ENCODE data around the gene NKD1. TPM values are rescaled to one million over a fixed set of nuclear protein-coding genes. Genes with fewer than 3 reads are reported as not detected.

The NKD1 gene
- total RNA-seq, 1 donor from 2014 or later: 63.0 TPM

DNA sequence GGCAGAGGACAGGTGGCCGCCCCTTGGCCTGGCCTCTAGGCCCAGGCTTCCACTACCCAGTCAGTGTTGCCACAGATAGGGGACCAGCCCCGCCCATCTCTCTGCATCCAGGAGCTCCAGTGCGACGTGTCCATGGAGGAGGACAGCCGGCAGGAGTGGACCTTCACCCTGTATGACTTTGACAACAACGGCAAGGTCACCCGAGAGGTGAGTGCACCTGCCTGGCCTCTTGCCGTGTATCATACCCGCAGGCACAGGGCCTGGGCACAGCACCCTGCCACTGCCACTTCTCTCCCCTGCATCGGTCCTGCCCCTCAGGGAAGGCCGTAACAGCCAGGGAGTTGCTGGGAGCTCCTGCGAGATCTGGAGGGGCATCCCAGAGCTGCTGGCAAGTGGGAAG lies 77.2 kb downstream of the NKD1 start:
- Mint-ChIP-seq H3K9me3 (no peaks in the 10 kb centered on the region), H3K36me3 (peaks cover 17% of the 10 kb centered on the region), H3K27me3 (ENCODE audit: low read depth) (no peaks in the 10 kb centered on the region), H3K4me1 (no peaks in the 10 kb centered on the region), H3K4me3 (no peak overlapping the region), H3K27ac (no peak overlapping the region)
- no peak for DNase-seq (ENCODE audit: low spot score in 2 of 2, unreplicated experiment in 2 of 2)
- TF ChIP-seq, protein P1, sequence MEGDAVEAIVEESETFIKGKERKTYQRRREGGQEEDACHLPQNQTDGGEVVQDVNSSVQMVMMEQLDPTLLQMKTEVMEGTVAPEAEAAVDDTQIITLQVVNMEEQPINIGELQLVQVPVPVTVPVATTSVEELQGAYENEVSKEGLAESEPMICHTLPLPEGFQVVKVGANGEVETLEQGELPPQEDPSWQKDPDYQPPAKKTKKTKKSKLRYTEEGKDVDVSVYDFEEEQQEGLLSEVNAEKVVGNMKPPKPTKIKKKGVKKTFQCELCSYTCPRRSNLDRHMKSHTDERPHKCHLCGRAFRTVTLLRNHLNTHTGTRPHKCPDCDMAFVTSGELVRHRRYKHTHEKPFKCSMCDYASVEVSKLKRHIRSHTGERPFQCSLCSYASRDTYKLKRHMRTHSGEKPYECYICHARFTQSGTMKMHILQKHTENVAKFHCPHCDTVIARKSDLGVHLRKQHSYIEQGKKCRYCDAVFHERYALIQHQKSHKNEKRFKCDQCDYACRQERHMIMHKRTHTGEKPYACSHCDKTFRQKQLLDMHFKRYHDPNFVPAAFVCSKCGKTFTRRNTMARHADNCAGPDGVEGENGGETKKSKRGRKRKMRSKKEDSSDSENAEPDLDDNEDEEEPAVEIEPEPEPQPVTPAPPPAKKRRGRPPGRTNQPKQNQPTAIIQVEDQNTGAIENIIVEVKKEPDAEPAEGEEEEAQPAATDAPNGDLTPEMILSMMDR (IDR thresholded peaks at IDR 0.05; ENCODE audit: unreplicated experiment): no peak

DNA sequence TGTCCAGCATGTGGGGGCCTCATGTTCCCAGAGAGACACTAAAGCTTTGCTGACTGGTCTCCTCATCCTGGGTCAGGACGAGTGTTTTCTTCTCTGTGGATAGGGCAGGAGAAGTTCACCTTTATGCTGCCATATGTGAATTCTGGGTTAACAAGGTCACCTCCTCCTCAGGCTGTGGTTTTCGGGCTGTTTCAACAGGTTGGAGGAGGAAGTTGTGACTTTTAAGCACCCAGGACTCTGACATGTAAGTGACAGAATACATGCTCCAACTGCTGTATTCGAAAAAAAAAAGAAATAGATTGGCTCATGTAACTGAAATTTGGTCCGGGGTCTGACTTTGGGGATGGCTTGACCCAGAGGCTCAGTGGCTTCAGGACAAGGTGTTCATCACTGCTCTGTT lies 78.7 kb downstream of the NKD1 start:
- no peaks in the 10 kb centered on the region for H3K27me3 Mint-ChIP-seq (ENCODE audit: low read depth)
- H3K4me3 Mint-ChIP-seq: no peak overlapping the region
- no peak for DNase-seq (ENCODE audit: low spot score in 2 of 2, unreplicated experiment in 2 of 2)
- peaks cover 24% of the 10 kb centered on the region for H3K36me3 Mint-ChIP-seq
- no peak overlapping the region for H3K27ac Mint-ChIP-seq
- H3K4me1 Mint-ChIP-seq: no peaks in the 10 kb centered on the region
- H3K9me3 Mint-ChIP-seq: no peaks in the 10 kb centered on the region
- TF ChIP-seq, protein P1 (IDR thresholded peaks at IDR 0.05; ENCODE audit: unreplicated experiment): no peak

DNA sequence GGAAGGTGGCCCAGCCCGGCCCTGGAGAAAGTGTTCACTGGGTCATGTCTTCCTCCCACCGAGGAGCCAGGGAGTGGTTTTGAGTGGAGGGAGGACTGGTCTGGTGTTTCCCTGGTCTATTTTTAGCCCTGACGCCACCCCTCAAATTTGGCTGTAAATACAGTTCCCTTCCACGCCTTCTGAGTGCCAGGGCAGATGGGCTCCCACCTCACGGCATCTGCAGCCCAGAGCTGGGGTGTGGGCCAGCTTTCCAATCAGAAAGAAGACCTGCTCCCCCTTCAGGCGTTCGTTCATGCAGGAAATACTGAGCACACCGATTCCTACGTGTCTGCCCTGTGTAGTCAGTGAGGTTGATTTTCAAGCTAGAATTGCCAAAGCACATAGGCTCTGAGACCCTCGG lies 79.2 kb downstream of the NKD1 start:
- Mint-ChIP-seq H3K9me3 (no peaks in the 10 kb centered on the region), H3K4me1 (no peaks in the 10 kb centered on the region), H3K36me3 (peaks cover 28% of the 10 kb centered on the region), H3K27ac (no peak overlapping the region), H3K27me3 (ENCODE audit: low read depth) (no peaks in the 10 kb centered on the region), H3K4me3 (no peak overlapping the region)
- TF ChIP-seq, protein P1 (IDR thresholded peaks at IDR 0.05; ENCODE audit: unreplicated experiment): no peak
- DNase-seq (ENCODE audit: low spot score in 2 of 2, unreplicated experiment in 2 of 2): no peak

DNA sequence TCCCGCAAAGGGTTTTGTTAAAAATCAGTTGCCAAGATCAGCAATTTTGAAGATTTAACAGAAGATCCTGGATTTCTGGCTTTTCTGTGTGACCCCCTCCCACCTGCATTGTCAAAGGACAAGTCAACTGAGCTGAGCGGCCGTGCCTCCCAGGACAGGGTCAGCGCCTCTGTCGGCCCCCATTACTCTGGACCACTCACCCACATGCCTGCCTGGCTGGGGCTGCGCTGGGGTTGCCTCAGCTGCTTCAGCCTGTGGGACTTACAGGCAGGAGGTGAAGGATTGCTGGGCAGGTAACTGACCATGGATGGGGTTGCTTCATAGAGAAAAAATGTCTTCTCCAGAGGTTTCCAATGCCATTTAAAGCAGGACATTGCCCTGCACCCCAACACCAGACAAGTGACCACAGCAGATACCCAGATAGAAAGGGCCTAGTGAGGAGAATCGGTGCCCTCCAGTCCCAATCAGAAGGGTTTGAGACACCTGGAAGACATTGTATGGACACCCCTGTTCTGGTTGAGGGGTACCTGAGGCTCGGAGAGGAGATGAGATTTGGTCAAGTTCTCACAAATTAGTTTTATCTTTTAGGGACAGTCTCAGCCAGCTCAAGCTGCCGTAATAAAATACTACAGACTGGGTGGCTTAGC lies 80.1 kb downstream of the NKD1 start:
- Mint-ChIP-seq H3K4me3 (no peak overlapping the region), H3K27ac (no peak overlapping the region), H3K36me3 (peaks cover 26% of the 10 kb centered on the region), H3K27me3 (ENCODE audit: low read depth) (no peaks in the 10 kb centered on the region), H3K4me1 (no peaks in the 10 kb centered on the region), H3K9me3 (no peaks in the 10 kb centered on the region)
- TF ChIP-seq, protein P1 (IDR thresholded peaks at IDR 0.05; ENCODE audit: unreplicated experiment): no peak
- DNase-seq (ENCODE audit: low spot score in 2 of 2, unreplicated experiment in 2 of 2): no peak

DNA sequence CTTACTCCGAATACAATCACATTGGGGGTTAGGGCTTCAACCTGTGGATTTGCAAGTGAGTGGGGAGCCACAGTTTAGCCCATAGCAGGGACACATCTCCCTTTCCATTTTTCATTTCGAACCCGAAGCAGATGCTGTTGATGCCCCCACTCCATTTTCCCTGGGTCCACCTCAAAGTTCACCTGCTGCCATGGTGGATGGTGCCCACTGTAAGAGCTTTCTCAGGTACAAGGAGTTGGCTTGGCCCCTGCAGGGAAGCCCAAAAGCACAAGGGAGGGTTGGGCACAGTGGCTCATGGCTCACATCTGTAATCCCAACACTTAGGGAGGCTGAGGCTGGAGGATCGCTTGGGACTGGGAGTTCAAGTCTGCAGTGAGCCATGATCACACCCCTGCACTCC lies 81.1 kb downstream of the NKD1 start:
- peaks cover 31% of the 10 kb centered on the region for H3K36me3 Mint-ChIP-seq
- DNase-seq (ENCODE audit: low spot score in 2 of 2, unreplicated experiment in 2 of 2): no peak
- no peaks in the 10 kb centered on the region for H3K9me3 Mint-ChIP-seq
- H3K27ac Mint-ChIP-seq: no peak overlapping the region
- H3K4me3 Mint-ChIP-seq: no peak overlapping the region
- no peaks in the 10 kb centered on the region for H3K4me1 Mint-ChIP-seq
- TF ChIP-seq, protein P1 (IDR thresholded peaks at IDR 0.05; ENCODE audit: unreplicated experiment): no peak
- no peaks in the 10 kb centered on the region for H3K27me3 Mint-ChIP-seq (ENCODE audit: low read depth)

Data from mesothelial cell of epicardium (in vitro differentiated cells).